Adipose tissue (tissue), 3 donors: ENCODE data around the gene PLA2G2F. TPM values are rescaled to one million over a fixed set of nuclear protein-coding genes. Genes with fewer than 3 reads are reported as not detected.

Experiments used
- H3K27ac ChIP-seq: one replicate; pipeline ENCODE4 v1.5.1; 2013; ENCODE audit warnings: low read depth, low read length
- WGBS, 3 donors: extraction: QIAGEN DNeasy Blood & Tissue Kit; methylation state at CpG; one replicate each; pipeline ENCODE4 v1.1.7; 2013; 5-methylcytosine and 5-hydroxymethylcytosine counted together
- polyA plus RNA-seq, 3 donors: library from polyadenylated mRNA; stranded (reverse); fragments of 200-250 nt; gene quantifications; one replicate each; pipeline ENCODE4 v1.2.3, GENCODE V29; 2013
- donor health status: healthy with polysubstance abuse.
- donor health status: Bipolar disorder and iron deficiency.
- donor health status: healthy.

PLA2G2F gene, protein sequence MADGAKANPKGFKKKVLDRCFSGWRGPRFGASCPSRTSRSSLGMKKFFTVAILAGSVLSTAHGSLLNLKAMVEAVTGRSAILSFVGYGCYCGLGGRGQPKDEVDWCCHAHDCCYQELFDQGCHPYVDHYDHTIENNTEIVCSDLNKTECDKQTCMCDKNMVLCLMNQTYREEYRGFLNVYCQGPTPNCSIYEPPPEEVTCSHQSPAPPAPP
- polyA plus RNA-seq = not detected

DNA sequence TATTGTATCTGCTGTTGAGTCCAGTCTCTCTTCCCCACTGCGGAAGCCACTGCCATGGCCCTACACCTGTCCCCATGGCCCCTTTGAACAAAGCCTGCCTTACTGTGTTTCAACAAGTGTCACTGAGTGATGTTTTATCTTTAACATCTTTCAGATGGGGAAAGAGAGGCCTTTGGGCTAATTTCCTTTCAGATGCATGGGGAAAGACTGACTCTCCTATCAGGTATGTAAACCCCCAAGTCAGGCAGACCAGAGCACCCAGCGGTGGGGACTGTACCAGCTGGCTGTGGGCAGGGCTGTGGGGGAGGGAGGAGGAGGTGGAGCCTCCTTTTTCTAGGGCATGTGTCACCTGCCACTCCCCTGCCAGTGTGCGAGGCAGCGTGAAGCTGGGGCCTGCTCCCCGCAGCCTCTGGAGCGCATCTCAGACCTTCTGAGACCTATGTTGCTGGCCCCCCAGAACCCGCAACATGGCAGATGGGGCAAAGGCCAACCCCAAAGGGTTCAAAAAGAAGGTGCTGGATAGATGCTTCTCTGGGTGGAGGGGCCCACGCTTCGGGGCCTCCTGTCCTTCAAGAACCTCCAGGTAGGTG, at the start of gene PLA2G2F:
TSS of gene PLA2G2F (plus strand) at position 363 of the 590 bp plus-strand sequence. CDS start at position 468, 105 bp downstream.
- H3K27ac ChIP-seq = no peak within 1 kb of the TSS
- 88 to 94% (median 93%) methylated on average over 9 of the region's 9 CpGs for WGBS, 3 donors

DNA sequence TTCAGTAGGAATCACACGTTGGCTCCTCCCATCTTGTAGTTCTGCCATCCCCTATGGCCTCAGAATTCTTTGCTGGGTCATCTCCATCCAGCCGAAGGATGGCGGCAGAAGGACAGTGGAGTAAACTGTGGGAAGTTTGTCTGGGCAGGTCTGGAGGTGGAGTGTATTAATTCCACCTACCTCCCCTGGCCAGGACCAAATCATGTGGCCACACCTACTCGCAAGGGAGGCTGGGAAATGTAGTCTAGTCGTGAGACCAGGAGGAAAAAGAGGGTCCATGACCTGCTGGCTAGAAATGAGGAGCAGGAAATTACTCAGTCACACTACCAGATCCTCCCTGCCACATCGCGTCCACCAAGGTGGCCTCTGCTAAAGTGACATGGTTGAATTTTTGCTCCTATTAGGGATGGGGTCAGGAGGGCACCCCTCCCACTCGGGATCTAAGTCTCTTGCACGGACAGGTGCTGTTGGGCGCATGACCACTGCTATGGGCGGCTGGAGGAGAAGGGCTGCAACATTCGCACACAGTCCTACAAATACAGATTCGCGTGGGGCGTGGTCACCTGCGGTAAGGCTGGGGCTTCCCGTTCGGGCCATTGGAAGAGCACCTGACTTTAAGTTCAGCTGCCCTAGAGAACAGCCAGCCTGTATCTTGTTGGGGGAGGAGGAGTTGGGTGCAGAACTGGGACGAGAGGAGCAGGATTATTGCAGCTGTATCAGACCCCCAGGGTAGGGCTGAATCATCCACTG, 49.6 kb upstream of the PLA2G2F start:
- WGBS, 3 donors = 85 to 91% (median 86%) methylated on average over 19 of the region's 19 CpGs
- no peak overlapping the region for H3K27ac ChIP-seq

DNA sequence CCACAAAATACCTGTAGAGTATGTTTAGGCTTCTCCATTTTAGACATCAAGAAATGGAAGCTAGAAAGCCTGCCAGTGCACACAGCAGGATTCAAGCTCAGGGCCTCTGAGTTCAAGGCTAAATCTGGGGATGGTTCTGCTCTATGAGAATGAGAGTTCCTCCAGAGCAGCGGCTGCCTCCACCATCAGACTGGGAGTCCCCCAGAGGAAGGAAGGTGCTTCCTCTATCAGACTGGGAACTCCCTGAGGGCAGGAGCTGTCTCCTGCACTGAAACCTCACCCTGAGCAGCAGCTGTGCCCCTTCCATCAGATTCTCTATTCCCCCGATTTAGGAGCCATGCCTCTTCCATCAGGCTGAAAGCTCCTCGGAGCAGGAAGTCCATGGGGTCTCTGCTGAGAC, 49.0 kb upstream of the PLA2G2F start:
- WGBS, 3 donors = 83 to 87% (median 86%) methylated on average over 3 of the region's 3 CpGs
- no peak overlapping the region for H3K27ac ChIP-seq

DNA sequence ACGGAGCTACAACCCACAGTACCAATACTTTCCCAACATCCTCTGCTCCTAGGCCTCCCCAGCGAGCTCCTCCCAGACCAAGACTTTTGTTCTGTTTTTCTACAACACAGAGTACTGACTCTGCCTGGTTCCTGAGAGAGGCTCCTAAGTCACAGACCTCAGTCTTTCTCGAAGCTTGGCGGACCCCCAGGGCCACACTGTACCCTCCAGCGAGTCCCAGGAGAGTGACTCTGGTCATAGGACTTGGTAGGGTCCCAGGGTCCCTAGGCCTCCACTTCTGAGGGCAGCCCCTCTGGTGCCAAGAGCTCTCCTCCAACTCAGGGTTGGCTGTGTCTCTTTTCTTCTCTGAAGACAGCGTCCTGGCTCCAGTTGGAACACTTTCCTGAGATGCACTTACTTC, 48.5 kb upstream of the PLA2G2F start:
- WGBS, 3 donors = 79 to 85% (median 80%) methylated on average over 6 of the region's 6 CpGs
- H3K27ac ChIP-seq = no peak overlapping the region

DNA sequence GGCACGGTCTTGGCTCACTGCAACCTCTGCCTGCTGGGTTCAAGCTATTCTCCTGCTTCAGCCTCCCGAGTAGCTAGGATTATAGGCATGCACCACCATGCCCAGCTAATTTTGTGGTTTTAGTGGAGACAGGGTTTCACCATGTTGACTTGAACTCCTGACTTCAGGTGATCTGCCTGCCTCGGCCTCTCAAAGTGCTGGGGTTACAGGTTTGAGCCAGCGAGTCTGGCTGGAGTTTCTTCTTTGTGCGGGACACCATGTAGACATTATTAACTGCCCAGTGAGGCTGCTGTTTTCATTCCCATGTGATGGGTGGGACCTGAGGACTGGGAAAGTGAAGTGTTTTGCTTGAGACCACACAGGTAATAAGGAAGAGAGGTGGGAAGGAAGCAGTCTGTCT, 45.8 kb upstream of the PLA2G2F start:
- 84 to 92% (median 91%) methylated on average over 5 of the region's 5 CpGs for WGBS, 3 donors
- H3K27ac ChIP-seq = no peak overlapping the region

DNA sequence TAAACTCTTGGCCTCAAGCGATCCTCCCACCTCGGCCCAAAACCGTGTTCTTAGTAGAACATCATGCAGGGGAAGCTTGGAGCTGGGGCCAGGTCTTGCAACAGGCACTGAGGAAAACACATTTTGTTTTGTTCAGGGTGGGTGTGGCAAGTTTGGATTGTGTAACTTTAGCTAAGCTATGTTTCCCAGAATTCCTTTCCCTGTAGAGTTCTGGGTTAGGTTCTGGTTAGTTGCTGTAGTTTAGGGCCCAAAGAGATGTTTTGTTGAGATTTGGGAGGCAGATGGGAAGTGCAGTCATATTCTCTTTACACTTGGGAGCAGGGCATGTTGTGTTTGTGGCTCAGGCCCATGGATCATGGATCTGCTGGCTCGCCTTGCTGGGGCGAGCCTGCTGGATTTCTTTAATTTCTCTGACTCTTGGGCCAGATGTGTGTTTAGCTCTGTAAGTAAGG, 45.2 kb upstream of the PLA2G2F start:
- 59 to 68% (median 62%) methylated on average over 5 of the region's 5 CpGs for WGBS, 3 donors

DNA sequence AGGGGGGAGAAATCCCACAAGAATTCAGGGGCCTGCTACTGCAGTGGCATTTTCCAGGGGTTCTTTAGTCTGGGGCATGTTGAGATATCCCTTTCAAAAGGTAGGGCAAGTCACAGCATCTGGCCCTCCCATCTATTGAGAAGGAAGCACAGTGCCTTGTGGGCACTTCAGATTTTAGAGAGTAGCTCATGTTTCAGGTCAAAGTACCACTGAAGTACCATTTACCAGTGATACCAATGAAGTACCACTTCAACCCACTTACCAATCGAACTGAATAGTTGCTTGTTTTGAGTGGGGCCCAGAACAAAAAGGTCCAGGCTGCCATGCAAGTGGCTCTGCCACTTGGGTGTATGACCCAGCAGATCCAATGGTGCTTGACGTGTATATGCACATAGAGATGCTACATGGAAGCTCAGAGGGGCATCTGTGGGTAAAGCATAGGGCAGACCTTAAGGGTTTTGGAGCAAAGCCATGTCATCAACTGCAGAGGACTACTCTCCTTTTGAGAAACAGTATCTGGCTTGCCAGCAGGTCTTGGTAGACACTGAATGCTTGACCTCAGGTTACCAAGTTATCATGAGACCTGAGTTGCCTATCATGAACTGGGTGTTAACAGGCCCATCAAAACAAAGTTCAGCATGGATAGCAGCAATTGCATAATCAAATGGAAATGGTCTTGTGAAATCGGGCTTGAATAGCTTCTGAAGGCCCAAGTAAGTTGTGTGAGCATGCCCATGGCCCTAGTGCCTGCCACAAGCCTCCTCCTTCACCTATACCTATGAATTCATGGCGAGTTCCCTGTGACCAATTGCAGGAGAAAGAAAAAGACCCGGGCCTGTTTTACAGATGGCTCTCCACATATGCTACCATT, 43.3 kb upstream of the PLA2G2F start:
- H3K27ac ChIP-seq = no peak overlapping the region
- 65 to 85% (median 77%) methylated on average over 5 of the region's 5 CpGs for WGBS, 3 donors

More for the DNA sequence above, 45.2 kb upstream of the PLA2G2F start:
- no peak overlapping the region for H3K27ac ChIP-seq

DNA sequence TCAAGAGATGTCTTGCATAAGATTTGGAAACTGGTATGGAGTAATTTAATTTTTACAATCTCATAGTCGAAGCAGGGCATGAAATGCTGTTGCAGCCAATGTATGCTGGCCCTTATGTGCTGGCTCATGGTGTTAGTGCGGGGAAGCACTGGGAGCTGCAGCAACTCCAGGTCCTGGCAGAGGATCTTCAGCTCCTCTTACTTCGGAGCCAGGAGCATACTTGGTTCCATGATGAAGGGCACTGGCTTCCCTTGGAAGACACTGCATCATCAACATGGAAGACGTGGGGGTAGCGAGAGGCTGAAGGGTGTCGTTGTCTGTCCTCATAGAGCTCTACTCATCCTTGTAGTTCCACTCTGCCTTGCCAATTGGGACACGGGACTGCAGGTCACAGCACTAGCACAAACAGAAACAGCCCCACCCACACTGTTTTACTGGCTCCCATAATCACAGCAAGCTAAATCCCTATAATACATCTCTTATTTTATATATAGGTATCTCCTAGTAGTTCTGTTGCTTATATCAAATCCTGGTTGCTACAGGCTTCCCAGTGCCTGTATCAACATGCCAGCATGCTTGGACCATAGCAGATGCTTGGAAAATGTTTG, 42.2 kb upstream of the PLA2G2F start:
- WGBS, 3 donors = 77 to 84% (median 81%) methylated on average over 7 of the region's 7 CpGs
- no peak overlapping the region for H3K27ac ChIP-seq

DNA sequence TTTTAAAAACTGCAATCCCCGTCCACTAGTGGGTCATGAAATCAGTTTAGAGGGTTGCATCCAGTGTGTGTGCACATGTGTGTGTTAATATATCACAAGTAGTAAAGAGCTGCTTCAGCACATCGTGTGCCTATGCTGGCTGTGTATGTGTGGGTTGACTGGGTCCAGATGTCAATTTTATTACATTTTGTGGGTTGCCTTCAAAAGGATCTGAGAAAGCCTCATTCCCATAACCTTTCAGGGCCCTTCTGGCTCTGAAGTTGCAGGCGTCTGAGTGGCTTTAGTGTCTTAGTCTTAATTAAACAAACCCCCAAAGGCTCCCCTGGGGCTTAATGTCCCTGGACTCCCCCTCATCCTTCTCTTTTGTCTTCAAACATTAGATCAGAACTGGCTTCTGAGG, 39.6 kb upstream of the PLA2G2F start:
- WGBS, 3 donors = 54 to 71% (median 68%) methylated on average over 3 of the region's 3 CpGs
- no peak overlapping the region for H3K27ac ChIP-seq

DNA sequence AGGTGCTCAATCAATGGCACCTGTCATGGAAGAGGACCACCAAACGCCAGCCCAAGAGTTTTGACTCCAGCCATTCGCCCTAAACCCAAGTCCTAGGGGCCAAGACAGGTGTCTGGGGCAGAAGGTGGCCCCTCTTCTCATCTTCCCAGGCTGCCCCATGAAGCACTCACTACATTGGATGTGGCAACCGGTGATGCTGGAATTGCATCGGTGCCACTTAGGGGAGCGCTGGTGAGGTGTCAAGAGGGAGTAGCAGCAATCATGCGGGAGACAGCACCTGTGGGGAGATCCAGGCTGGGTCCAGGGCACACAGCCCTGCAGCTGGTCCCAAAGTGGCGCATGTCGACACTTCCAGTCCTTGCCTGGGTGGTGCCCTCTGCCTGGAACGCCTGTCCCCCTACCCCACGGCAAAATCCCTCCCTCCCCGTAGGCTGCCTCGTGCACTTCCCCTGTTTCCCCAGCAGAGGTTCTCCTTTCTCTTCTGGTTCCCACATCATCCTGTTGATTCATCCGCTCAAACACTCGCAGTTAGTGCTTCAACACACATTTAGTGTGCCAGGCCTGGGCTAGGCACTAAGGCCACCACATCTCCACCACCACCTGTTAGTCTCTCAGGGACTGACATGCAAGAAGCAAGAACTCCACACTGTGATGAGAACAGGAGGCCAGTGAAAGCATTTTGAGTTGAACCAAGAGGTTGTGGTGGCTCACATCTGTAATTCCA, 38.3 kb upstream of the PLA2G2F start:
- WGBS, 3 donors = 39 to 44% (median 39%) methylated on average over 13 to 14 of the region's 14 CpGs

DNA sequence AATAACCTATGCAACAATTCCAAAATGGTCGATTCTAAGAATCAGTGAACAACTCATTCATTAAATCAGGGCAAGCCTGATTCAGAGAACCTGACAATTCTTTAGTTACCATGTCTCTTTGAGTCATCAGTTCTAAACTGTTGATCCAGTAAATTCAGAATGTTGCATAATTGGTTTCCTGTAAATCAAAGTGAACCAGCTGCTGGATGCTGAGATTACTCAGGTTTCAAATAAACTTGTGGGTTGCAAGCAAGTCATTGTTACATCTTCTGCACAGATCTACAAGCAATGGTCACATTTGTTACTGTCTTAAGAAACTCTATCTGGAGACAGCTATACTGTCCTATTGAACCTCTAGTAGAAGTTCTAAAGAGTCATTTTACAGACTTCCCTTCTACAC, 36.2 kb upstream of the PLA2G2F start:
- WGBS, 3 donors = 65 to 72% (median 71%) methylated on average over 1 of the region's 1 CpG
- no peak overlapping the region for H3K27ac ChIP-seq

More for the DNA sequence above, 38.3 kb upstream of the PLA2G2F start:
- H3K27ac ChIP-seq = no peak overlapping the region

DNA sequence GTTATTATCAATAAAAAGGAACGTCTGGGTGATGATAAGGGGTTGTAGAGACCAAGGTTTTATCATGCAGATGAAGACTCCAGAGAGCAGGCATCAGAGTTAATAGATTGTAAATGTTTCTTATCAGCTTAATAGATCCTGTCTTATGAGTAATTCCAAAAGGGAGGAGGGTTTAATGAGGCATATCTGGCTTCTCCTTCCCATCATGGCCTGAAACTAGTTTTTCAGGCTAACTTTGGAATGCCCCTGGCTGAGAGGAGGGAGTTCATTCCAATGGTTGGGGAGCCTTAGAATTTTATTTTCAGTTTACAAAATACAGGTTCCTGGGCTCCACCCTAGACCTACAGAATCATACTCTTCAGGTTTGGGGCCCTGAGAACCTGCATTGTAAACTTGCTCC, 33.3 kb upstream of the PLA2G2F start:
- no peak overlapping the region for H3K27ac ChIP-seq
- WGBS, 3 donors = 12 to 52% (median 48%) methylated on average over 1 of the region's 1 CpG

DNA sequence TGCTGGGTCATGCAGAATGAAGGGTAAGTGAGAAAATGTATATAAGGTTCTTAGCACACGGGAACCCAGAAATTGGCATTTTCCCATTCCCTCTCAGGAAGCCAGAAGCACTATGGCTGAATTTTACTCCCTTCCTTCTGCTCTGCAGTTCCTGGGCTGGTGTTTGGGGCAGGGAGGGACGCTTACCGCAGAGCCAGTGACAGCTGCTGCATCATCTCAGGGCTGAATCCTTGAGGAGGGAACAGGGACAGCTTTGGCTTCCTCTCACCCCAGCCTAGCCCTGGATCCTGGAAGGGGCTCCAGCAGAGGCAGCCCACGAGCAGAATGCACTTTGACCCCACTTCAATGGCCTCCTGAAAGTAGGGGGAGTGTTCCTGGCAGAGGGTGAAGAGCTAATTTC, 31.8 kb upstream of the PLA2G2F start:
- WGBS, 3 donors = 59 to 69% (median 66%) methylated on average over 4 of the region's 4 CpGs
- no peak overlapping the region for H3K27ac ChIP-seq

DNA sequence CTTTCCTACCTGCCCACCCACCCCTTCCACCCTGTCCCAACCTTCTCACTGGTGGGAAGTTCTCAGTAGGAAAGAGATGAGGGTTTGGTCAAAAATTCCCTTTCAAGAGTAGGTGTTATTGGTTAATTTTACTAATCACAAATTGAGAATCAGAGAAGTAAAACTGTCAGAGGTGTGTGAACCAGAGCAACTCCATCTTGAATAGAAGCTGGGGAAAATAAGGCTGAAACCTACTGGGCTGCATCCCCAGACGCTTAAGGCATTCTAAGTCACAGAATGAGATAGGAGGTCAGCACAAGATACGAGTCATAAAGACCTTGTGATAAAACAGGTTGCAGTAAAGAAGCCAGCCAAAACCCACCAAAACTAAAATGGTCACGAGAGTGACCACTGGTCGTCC, 31.3 kb upstream of the PLA2G2F start:
- no peak overlapping the region for H3K27ac ChIP-seq
- WGBS, 3 donors = 42 to 72% (median 72%) methylated on average over 4 of the region's 4 CpGs

DNA sequence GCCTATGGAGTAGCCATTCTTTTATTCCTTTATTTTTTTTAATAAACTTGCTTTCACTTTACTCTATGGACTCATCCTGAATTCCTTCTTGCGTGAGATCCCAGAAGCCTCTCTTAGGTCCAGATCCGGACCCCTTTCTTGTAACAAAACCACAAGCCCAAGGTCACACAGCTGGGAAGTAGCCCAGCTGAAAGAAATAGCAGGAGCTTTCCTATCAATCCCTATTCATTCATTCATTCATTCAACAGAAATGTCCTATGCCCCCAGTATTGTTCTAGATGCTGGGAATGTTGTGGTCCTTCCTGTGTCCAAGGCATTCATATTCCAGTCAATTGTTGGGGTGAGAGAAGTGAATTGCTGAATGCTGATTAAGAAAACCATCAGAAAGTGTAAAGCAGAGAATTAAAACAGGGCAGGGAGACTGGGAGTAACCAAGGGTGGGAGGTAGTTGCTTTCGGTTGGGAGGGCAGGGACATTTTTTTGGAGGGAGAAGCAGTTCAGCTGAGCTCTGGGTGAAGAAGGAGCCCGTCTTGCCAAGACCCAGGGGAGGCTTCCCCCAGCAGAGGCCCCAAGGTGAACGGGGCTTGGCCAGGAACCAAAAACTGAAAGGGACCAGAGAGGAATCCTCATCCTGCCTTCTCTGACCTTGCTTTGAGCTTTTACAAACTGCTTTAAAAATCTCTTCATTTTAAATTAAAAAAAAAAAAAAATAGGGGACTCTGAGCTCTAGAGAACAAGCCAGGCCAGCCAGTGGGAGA, 30.6 kb upstream of the PLA2G2F start:
- WGBS, 3 donors = 39 to 43% (median 41%) methylated on average over 5 of the region's 5 CpGs
- no peak overlapping the region for H3K27ac ChIP-seq

DNA sequence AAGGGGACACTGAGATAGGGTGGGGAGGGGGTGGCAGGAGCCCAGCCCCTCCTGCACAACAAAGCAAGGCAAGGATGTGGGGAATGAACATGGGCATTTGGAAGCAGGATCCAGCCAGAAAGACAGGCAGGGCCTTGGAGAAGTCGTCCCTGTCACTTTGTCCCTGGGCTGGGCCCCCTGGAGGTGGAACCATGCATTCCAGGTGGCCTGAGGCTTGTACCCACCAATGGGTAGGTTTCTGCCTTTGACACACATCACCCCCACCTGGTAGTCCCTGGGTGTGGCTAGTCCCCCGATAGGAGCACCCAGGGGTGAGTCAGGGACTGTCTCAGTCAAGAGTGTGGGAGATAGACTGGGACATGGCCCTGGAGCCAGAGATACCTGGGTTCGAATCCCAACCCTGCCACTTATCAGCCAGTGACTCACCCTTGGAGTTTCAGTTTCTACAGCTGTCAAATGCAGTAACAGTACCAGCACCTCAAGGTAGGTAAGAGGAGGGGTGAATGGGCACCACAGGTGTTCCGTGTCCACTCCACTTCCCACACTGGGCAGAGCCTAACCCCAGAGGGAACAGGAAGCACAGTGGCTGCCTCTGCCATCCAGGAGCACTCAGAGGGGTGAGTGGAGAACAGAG, 29.8 kb upstream of the PLA2G2F start:
- 62 to 79% (median 76%) methylated on average over 4 of the region's 4 CpGs for WGBS, 3 donors
- no peak overlapping the region for H3K27ac ChIP-seq

DNA sequence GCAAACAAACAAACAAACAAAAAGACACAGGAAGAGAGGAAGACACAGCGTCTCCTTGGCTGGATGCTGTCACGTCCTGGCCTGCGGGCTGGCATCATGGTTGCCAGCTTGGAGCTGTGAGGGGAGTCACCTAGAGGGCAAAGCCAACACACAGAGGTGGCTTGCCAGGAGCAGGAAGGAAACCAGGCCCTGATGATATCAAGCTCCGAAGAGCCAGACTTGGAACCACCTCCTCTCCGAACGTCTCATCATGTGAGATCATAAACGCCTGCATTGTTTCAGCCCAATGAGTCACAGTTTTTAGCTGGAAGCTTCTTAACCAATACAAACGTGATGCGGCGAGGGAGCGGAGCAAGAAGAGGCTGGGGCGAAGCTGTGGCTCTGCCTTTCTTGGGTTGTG, 28.4 kb upstream of the PLA2G2F start:
- no peak overlapping the region for H3K27ac ChIP-seq
- 61 to 77% (median 62%) methylated on average over 12 of the region's 12 CpGs for WGBS, 3 donors
